ENCODE data around the gene SORCS2.

SORCS2 gene

DNA sequence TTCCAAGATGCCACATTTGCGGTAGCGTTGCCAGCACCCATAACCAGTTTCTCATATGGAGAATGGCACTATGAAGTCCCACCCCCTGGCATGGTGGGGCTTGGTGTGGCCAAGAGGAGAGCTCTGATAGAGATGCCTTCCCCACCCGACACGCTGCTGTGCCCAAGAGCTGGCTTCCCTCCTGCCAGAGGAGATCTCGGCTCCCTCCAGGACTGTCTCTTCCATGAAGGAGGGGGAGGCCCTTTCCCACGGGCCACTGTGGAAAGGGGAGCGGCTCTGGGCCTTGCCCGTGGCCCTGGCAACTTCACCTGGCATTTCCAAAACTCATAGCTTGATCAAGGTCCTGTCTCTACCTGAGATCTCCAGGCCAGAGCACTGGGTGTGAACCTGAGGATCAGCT is 459.7 kb downstream of the SORCS2 start:
- FAIRE-seq (no peak), DNase-seq (ENCODE audit: extremely low spot score, insufficient read length, low read depth) (no peak)

DNA sequence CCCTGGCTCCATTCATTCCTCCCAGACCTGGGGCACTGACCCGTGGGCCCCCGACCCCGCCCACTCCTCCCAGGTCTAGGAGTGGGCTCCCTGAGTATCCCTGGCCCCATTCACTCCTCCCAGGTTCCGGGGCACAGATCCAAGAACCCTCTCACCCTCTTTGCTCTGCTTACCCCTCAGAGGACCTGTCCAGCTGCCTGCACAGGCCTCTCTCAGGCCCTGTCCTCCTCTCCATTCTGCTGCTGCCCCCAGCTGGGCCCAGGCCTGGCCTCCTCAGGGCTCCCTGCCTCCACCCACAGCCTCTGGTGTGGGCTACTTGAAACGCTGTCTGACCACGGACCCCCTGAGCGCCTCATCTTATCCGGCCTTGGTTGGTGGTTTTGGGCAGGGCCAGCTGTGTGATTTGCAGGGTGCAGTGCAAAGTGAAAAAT is 460.1 kb downstream of the SORCS2 start:
- FAIRE-seq (no peak), DNase-seq (ENCODE audit: extremely low spot score, insufficient read length, low read depth) (no peak)

DNA sequence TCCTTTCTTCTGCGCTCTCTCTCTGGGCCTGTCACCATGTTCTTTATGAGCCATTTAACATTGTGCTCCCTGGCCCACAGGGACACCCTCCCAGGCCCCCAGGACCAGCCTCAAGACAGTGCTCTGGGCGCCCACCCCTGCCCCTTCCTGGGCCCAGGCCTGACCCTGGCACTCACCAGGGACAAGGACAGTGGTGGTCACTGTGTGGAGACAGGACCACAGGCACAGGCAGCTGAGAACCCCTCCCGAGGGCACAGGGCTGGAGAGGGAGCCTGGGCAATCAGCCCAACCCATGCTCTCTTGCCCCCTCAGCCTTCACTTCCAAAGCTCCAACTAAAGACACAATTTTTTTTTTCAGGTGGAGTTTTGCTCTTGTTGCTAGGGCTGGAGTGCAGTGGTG is 460.6 kb downstream of the SORCS2 start:
- no peak for FAIRE-seq
- DNase-seq (ENCODE audit: extremely low spot score, insufficient read length, low read depth) = no peak

DNA sequence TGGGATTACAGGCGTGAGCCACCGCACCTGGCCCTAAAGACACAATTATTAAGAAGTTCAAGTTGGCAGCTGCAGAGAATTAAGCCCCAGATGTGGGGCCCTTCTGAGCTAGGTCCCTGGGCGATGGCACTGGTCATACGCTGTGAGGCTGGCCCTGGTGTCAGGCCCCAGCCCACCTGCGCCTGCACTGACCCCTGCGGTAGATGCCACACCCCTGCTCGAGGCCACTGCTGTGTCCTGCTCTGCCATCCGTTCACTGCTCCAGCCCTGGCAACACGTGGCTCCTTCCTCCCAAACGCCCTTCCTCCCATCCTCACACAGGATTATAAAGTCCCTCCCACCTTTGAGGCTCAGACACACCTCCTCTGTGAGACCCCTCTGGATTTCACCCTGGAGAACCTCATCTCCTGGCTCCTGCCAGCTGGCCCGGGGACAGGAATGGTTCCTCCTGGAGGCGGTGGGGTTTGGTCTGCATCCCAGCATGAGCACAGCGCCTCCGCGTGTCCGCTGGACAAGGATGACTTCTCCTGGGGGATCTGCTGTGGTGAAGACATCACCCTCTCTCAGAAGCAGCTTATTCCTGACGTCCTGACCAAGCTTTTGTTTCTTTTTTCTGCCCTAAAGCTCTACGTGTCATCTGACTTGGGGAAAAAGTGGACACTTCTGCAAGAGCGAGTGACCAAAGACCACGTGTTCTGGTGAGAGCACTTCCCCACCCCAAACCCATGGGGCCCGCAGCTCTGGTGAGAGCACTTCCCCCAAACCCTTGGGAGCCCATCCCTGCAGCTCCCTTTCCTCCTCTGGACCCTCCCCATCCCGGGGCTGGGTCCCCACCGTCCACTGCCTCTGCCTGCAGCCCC is 461.4 kb downstream of the SORCS2 start:
- FAIRE-seq (no peak), DNase-seq (ENCODE audit: extremely low spot score, insufficient read length, low read depth) (no peak)

DNA sequence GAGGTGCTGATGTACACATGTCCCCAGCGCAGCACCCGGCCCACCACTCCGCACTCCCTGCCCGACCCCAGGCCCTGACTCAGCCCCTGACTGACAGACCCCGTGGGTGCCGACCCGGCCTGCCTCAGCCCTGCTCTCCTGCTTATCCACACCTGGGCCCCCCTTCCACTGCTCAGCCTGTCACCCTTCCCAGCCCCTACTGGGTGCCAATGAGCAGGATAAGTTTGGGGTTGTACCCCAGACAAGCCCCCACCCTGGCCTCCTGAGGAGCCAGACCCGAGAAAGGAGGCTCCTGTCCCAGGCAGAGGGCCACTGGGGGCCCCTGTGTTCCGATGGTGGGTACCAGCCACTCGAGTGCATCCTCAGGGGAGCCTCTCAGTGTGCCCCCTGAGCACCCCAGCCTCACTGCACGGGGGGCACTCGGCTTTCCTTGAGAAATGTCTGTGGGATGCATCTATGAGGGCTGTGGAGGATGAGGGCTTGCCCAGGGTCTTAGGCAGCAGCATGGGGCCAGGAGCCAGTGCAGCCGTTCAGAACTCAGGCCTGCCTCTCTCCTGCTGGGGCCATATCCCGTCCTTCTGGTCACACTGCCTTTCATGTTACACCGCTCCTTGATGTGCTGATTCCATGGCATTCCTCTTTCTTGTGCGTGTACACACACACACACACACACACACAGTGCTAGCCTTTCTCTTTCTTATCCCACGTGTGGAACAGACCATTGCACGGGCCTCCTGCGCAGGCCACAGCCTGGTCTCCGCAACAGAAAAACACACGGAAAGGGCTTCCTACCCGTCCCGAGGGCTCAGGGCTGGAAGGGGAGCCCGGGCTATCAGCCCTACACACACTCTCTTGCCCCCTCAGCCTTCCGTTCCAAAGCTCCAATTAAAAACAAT is 462.5 kb downstream of the SORCS2 start:
- no peak for FAIRE-seq

DNA sequence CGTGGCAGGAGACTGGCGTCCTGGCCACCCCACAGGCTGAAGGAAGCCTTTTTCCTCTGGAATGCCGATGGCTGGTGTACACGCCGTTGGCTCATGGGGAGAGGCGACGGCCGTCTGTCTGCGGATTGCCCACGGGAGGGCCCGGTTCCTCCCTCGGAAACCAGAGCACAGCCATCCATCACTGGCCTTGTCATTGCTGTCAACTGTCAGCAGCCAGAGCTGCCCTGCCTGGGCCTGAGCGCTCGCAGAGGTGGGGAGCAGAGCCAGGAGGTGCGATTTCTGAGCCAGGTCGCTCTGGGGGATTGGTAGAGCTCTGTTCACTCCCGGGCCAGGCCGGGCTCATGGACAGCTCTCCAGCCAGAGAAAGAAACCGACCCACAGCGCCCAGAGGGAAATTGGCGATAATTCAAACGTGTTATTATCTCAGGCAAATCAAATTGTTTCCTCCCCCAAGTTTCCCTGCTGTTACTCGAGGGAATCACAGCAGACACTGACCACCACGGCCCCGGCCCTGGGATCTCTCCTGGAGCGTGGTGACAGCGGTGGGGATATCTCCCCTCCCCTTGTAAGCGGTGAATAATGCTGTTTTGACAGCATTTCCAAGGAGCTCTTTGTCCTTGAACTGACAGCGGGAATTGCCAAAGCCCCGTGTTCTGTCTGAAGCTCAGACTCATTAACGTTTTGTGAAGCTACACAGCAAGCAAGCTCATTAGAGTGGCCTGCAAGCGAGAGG is 463.3 kb downstream of the SORCS2 start:
- no peak for FAIRE-seq

More for the DNA sequence above, 462.5 kb downstream of the SORCS2 start:
- no peak for DNase-seq (ENCODE audit: extremely low spot score, insufficient read length, low read depth)

DNA sequence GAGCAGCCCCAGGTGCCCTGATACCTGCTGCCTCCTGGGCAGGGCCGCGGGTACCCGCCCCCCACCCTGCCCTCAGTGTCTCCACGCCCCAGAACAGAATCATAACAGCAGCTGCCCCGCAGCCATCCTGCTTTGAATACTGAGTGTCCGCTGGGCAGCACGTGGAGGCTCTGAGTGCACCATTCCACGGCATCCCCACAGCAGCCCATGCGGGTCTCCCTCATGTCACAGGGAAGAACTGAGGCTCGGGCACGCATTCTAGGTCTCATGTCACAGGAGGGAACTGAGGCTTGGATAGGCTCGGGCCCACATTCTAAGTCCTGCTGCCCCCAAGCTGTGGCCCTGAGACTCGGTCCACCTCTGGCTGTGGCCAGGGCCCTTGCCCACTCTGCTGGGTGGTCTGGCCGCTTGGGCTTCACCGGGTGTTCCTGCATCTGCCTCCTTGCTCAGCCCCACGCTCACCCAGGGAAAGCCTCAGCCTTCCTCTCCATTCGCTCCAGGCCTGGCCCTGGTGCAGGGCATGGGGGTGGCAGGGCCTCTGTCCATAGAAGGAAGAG is 464.0 kb downstream of the SORCS2 start:
- FAIRE-seq (no peak), DNase-seq (ENCODE audit: extremely low spot score, insufficient read length, low read depth) (no peak)

More for the DNA sequence above, 463.3 kb downstream of the SORCS2 start:
- DNase-seq (ENCODE audit: extremely low spot score, insufficient read length, low read depth) = no peak

DNA sequence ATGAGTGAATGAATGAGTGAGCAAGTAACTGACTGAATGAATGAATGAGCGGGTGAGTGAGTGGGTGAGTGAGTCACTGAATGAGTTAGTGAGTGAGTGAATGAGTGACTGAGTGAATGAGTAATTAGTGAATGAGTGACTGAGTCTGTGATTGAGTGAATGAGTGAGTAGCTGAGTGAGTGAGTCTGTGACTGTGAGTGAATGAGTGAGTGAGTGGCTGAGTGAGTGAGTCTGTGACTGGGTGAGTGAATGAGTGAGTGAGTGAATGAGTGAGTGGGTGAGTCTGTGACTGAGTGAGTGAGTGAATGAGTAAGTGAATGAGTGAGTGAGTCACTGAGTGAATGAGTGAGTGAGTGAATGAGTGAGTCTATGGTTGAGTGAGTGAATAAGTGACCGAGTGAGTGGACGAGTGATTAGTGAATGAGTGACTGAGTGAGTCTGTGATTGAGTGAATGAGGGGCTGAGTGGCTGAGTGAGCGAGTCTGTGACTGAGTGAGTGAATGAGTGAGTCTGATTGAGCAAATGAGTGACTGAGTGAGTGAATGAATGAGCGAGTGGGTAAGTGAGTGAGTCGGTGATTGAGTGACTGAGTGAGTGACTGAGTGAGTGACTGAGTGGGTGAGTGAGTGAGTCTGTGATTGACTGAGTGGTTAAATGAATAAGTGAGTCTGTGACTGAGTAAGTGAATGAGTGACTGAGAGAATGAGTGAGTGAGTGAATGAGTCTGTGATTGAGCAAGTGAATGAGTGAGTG is 465.4 kb downstream of the SORCS2 start:
- FAIRE-seq = no peak
- no peak for DNase-seq (ENCODE audit: extremely low spot score, insufficient read length, low read depth)

DNA sequence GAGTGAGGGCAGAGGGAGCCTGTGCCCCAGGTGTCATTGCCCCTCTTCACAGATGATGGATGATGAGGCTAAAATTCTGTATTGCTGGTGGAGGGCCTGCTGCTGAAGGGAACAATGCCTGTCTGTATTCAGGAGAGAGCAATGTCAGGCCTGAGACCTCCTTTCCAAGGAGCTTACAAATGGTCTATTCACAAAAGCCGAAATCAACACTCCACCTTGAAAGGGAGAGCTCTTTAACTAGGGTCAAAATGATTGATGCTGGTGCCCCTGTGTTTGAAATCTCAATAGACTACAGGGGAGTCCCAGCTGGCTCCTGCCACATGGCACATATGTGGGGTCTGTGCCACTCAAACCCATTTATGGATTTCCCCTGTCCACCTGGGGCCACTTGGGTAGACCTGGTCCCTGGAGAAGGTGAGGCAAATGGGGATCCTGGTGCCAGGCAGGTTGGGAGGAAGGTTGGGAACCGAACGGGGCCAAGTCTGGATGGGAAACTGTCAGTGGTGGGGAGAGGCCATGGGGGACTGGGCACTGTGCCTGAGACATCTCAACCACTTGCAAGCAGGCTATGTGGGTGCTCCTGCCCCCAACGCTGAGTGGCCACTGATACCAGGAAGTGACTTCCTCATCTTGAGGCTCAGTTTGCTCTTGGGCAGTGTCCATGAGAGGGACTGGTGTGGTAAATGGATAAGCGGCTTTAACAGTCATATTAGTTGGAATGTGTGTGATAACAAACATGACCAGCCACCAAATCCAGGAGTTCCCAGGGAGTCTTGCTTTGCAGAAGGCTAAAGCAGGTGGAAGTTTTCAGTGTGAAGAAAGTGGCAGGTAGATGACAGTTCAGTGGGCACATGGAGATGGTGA is 466.2 kb downstream of the SORCS2 start:
- DNase-seq (ENCODE audit: extremely low spot score, insufficient read length, low read depth) = no peak

DNA sequence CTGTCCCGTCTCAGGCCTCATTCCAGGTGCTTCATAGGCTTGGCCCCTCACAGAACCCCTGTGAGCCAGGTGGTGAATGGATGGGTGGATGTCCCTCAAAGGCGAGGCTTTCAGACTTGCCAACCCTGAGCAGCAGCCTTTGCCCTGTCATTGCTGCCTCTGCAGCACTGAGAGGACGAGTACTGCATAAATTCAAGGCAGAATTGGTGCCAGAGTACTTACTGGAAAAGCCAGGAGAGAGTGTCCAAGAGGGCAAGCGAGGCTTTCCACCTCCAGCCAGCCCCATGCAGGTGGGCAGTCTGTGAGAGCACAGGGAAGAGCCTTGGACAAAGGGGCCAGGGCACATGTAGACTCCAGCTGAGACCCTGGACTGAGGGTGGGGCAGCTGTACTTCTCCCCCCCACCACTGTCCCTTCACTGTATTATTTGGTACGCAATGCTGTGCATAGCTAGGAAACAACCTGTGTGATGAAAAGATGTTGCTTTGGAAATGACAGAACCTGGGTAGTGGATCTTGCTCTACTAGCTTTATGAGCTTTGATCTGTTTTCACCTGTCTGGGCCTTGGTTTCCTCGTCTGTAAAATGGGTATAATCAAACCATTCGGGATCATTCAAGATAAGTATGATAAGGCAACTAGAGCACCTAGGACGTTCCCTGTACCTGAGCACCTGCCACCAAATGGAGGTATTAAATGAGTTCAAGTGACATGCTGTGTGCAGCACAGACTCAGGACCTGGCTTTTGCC is 467.3 kb downstream of the SORCS2 start:
- DNase-seq (ENCODE audit: extremely low spot score, insufficient read length, low read depth) (no peak), FAIRE-seq (no peak)

More for the DNA sequence above, 466.2 kb downstream of the SORCS2 start:
- no peak for FAIRE-seq

DNA sequence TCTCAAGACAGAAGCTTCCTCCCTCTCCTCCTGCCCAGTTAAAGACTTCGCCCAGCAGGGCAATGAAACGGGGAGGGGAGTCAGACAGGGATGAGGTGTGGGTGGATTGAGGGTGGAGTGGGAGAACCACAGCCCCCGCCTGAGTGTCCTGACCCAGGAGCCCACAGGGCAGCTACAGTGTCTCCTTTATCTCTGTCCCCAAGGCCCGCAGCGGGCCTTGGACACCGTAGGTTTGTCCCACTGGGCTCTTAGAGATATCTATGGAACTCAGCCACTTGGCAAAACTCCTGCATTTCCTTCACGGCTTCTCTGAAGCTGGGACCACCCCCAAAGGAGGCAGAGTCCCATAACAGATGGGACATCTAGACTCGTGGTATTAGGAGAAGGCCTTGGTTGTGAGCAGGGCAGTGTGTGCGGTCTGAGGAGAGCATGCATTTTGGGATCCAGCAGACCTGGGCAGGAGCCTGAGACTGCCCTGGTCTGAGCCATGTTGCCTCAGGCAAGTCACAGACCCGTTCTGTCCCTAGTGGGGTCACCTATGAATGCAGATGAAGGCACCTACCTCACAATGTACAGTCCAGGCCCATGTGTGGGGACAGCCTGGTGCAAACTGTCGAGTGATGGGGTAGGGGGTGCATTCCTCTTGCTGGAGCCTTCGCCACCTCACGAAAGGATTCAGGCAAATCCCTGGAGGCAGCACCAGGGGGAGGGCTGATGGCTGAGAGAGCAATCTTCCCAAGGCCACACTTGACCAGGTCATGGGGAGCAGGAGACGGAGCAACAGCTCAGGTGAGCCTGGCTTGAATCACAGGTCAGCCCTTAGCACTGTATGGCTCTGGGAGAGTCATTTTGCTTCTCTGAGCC is 468.1 kb downstream of the SORCS2 start:
- FAIRE-seq (no peak), DNase-seq (ENCODE audit: extremely low spot score, insufficient read length, low read depth) (no peak)

DNA sequence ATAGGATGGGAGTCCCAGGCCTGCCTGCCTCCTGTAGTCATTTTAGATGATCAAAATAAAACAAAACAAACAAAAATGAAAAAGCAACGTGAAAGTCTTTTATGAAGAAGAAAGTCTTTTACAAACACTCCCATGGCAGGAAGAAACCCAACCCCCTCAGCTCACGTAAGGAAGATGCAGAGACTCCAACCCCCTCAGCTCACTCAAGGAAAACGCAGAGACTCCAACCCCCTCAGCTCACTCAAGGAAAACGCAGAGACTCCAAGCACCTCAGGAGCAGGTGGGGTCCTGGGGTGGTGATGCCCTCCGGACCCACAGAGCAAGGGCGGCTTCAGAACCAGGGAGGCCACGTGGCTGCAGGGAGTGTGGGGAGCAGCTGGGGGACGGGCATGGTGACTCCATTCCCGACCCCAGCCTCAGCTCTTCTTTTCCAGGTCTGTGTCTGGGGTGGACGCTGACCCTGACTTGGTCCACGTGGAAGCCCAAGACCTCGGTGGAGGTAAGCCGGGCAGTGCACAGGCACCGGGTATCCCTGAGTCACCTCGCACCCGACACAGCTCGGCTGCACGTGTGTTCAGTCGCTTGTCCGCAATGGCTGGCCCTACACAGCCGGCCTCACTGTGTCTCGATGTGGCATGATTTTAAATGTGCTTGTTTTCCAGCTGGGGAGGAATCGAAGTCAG is 468.9 kb downstream of the SORCS2 start:
- FAIRE-seq (no peak), DNase-seq (ENCODE audit: extremely low spot score, insufficient read length, low read depth) (no peak)

DNA sequence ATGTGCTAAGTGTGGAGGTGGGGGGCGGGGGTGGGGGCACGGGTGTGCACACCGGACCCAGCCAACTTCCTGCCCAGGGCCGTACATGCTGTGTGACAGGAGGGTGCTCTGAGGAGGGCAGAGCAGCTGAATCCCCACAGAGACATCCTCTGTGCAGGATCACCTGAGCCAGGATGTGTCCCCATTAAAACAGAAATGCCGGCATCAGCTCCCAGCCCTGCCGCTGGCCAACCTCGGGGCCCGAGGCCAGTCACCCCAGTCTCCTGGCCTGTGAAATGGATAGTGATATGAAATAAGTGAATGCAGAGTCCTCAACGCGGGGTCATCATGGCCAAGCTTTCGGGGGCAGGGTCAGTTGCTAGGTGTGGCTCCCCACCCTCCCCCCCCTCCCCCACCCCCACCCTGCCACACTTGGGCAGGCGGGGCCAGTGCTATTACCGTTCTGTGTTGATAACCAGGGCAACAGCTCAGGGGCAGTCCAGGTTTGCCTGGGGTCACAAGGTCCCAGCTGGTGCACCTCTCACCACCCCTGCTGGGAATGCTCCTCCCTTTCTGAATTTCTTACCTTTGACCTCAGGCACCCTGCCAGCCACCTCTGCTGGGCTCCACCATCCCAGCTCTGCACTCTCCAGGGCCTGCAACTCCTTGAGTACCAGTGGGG is 469.6 kb downstream of the SORCS2 start:
- DNase-seq (ENCODE audit: extremely low spot score, insufficient read length, low read depth) (no peak), FAIRE-seq (no peak)

DNA sequence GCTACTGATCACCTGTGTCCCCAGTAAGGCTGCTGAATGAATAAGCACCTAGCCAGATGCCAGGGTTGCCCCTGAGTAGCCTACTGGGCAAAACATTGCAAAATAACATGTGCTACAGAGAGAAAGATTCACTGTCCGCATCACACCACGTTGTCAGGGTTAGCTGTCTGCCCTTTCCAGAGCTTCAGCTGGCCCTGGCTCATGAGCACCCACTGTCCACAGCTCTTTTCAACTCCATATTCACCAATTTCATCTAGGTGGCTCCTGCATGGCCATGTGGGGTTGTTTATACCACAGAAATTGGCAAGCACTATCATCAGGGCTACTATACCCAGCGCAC is 470.1 kb downstream of the SORCS2 start:
- no peak for FAIRE-seq
- no peak for DNase-seq (ENCODE audit: extremely low spot score, insufficient read length, low read depth)

DNA sequence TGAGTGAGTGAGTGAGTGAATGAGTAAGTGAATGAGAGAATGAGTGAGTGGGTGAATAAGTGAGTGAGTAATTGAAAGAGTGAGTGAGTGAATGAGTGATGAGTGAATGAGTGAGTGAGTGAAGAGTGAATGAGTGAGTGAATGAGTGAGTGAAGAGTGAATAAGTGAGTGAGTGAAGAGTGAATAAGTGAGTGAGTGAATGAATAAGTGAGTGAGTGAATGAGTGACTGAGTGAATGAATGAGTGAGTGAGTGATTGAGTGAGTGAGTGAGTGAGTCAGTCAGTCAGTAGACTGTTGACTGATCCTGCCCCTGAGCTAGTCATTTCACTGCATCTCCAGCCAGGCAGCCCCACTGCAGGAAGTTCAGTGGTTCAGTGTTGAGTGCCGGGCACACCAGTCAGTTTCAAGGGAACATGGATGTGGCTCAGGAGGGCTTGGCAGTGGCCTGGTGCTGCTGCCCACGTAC is 470.8 kb downstream of the SORCS2 start:
- FAIRE-seq (no peak), DNase-seq (ENCODE audit: extremely low spot score, insufficient read length, low read depth) (no peak)

DNA sequence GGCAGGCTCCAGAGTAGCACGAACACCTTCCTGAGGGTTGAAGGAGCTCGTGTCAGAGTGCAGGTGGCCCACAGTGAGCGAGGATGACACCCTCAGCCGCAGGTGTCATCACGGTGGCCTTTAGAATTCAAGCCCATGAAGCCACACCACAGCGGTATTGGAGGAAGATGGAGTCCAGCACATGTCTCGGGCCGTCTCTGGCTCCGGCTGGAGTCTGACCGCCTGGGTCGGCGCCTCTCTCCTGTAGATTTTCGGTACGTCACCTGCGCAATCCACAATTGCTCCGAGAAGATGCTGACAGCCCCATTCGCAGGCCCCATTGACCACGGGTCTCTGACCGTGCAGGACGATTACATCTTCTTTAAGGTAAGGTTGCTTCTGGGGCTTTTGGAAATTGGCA is 471.8 kb downstream of the SORCS2 start:
- no peak for DNase-seq (ENCODE audit: extremely low spot score, insufficient read length, low read depth)
- no peak for FAIRE-seq
